Fibroblast of pulmonary artery (primary cell): ENCODE measurements around the gene CYP27B1.

Experiments
- DNase-seq: peaks from one replicate; pipeline ENCODE4 v3.0.0-alpha.2; 2010; ENCODE audit warnings: low read depth
- H3K4me3 ChIP-seq: replicated peaks from 2 replicates; pipeline ENCODE4 v1.5.1; 2011; ENCODE audit warnings: low read depth, mild to moderate bottlenecking, control low read depth, low read length, moderate library complexity
- CTCF ChIP-seq: IDR thresholded peaks from 2 replicates; pipeline ENCODE4 v1.5.1; 2011; ENCODE audit warnings: mild to moderate bottlenecking, control low read depth, low read length, inconsistent platforms; ENCODE audit errors: missing control alignments

The CYP27B1 gene

GRCh38 chr12:57811028-57811755, 44.3 kb upstream of the CYP27B1 start:
- no peak overlapping the region for H3K4me3 ChIP-seq
- no peak for DNase-seq
- no peak for TF ChIP-seq CTCF

GRCh38 chr12:57810450-57810849, 43.6 kb upstream of the CYP27B1 start:
- TF ChIP-seq CTCF, result no peak
- H3K4me3 ChIP-seq, result no peak overlapping the region
- peak; percentile 75 for DNase-seq

- DNase-seq, result no peak
- no peak overlapping the region for H3K4me3 ChIP-seq
- TF ChIP-seq CTCF, result no peak
Measured at GRCh38 chr12:57809425-57809824, 42.5 kb upstream of the CYP27B1 start.

GRCh38 chr12:57808351-57808750, 41.5 kb upstream of the CYP27B1 start:
- no peak for DNase-seq
- no peak overlapping the region for H3K4me3 ChIP-seq
- no peak for TF ChIP-seq CTCF

- H3K4me3 ChIP-seq, result no peak overlapping the region
- no peak for DNase-seq
- TF ChIP-seq CTCF, result no peak
Measured at GRCh38 chr12:57807285-57807684, 40.4 kb upstream of the CYP27B1 start.

- TF ChIP-seq CTCF, result no peak
- H3K4me3 ChIP-seq, result no peak overlapping the region
- DNase-seq, result no peak
Measured at GRCh38 chr12:57806677-57807076, 39.8 kb upstream of the CYP27B1 start.

GRCh38 chr12:57803319-57803893, 36.5 kb upstream of the CYP27B1 start:
- peak; percentile 69 for DNase-seq
- peak; percentile 85 for TF ChIP-seq CTCF
- H3K4me3 ChIP-seq, result no peak overlapping the region
